ENCODE data around the gene NETO2.
"Not testable (repeated sequence)": the region's sequence is repeated elsewhere in the genome, so short reads cannot be mapped to it uniquely, and the experiment has no call there.

NETO2 gene

GRCh38 chr16:47065766-47066688 is 77.7 kb downstream of the NETO2 start:
- no peak for DNase-seq (ENCODE audit: low read depth)

DNA sequence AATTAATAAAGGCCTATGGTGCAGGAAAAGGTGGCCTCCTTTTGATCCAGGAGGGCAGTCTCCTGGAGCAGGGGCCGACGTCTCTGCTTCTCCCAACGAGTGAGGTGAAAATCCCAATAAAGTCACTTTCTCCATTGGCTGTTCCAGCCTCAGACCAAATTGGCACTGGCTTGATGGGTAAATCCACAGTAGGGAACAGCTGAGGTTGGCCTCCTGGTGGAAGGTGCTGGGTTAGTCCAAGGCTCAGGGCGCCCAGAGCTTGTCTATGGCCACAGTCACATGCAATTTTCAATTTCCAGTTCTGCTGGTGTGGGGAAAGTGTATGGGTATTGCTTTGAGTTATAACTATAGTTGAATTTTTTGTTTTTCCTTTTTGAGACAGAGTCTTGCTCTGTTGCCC is 79.0 kb downstream of the NETO2 start:
- DNase-seq (ENCODE audit: low read depth), result no peak

DNA sequence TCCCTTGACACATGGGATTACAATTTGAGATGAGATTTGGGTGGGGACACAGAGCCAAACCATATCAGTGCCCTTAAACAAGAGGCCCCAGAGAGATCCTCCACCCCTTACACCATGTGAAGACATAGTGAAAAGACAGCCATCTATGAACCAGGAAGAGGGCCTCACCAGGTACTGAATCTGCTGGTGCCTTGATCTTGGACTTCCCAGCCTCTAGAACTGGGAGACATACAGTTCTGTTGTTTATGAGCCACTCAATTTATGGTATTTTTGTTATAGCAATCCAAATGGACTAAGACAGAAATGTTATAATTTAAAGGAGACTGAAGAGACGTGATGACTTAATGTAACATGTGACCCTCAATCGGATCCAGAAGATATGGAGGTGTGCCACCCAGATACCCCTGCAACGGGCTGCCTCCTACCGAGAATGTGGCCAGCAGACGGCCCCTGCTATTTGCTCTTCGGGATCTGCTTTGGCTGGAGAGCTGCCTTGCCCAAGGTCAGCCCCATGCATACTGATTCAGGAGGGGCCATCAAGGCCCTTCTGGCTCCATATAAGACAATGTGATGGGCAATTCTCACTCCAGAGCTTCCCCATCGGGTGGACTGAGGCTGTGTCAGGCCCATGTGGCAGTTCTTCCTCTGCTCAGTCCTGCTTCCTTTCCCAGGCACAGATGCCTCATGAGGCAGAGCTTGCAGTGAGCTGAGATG is 80.6 kb downstream of the NETO2 start:
- DNase-seq (ENCODE audit: low read depth), result no peak

- DNase-seq (ENCODE audit: low read depth), result no peak
Observed at GRCh38 chr16:47061204-47061603, 82.5 kb downstream of the NETO2 start.

DNA sequence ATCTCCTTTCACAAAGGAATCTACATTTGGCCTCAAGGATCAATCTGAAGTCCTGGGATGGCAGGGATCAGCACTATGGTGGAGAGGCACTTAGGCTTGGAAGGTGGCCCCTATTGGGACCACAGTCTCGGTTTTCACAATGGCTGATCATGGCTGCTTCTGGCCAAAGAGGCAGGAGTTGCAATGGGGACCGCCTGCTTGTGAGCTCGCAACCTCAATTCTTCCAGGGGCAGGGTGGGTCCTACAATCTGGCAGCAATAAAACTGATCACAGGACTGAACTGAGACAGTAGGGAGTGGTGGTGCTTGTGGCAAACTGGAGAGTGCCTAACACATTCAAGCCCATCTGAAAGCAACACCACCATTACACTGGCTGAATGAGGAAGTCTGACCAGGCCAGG is 83.1 kb downstream of the NETO2 start:
- DNase-seq (ENCODE audit: low read depth), result no peak

DNA sequence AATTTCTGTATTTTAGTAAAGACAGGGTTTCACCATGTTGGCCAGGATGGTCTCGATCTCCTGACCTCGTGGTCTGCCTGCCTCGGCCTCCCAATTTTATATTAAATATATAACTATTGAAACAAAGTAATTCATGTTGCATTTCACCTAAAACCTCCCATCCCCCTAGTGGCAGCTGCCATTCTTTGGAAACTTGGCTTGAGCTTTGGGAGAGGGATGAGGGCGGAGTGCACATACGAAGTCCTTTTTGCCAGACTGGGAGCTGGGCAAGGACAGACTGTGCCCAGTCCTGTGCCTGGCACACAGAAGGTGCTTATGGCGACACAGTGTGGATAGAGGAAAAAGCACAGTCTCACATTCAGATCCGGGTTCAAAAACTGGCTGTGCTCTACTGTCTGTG is 83.8 kb downstream of the NETO2 start:
- DNase-seq (ENCODE audit: low read depth), result no peak

DNA sequence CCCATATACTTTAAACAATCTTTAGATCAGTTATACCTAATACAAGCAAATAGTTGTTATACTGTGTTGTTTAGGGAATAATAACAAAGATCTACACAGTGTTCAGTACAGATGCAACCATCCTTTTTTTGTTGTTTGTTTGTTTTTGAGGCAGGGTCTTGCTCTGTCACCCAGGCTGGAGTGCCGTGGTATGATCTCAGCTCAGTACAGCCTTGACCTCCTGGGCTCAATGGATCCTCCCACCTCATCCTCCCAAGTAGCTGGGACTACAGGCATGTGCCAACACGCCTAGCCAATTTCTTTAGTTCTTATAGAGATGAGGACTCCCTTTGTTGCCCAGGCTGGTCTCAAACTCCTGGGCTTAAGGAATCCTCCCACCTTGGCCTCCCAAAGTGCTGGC is 84.6 kb downstream of the NETO2 start:
- not testable (repeated sequence) for DNase-seq (ENCODE audit: low read depth)

GRCh38 chr16:47058295-47059086 is 85.3 kb downstream of the NETO2 start:
- no peak for DNase-seq (ENCODE audit: low read depth)

DNA sequence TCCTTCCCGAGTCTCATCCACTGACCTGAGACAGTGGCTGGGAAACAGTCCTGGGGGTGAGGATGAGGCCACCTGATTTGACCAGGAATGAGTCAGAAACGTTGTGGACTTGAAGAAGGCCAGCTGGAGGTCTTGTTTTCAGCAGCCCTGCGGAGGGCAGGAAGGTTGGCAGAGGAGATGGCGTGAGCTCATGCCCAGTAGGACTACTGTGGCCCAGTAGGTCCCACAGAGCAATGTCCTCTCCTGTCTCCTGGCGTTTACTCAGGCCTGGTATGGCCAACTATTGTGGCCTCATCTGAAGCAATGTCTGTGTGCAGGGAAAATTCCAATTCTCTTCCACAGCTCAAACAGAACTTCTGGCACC is 86.1 kb downstream of the NETO2 start:
- DNase-seq (ENCODE audit: low read depth), result no peak

GRCh38 chr16:47056688-47057629 is 86.8 kb downstream of the NETO2 start:
- no peak for DNase-seq (ENCODE audit: low read depth)

GRCh38 chr16:47056061-47056460 is 87.7 kb downstream of the NETO2 start:
- not testable (repeated sequence) for DNase-seq (ENCODE audit: low read depth)

DNA sequence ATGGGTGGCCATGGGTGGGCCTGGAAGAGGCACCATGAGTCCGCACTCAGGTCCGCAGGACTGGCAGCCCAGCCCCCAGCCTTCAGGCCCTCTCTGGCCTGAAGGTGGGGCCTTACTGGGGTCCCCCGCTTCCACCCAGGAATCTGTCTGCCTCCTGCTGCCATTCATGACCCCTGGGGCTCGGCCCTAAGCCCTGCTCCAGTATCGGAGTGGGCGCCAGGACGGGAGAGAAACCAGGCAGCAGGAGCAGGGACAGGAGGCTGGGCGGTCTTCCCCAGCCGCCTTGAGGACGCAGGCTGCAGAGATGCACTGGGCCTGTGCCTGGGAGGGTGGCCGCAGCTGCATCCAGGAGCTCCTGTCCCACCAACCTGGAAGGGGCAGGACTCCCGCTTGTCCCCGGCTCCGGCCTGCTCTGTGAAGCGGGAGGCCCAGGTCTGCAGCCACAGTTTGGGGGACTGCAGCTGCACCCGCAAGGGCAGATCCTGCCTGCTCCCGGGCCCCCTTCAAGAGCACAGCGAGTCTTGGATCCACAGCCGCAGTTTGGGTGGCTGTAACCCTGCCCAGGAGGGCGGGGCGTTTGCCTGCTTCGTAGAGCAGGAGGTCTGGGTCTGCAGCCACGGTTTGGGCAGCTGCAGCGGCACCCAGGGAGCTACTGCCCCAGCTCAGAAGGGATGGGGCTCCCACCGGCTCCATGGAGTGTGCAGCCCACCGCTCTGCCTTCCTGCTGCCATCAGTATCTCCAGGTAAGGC is 88.4 kb downstream of the NETO2 start:
- DNase-seq (ENCODE audit: low read depth), result no peak

GRCh38 chr16:47054306-47054705 is 89.4 kb downstream of the NETO2 start:
- DNase-seq (ENCODE audit: low read depth), result no peak

- DNase-seq (ENCODE audit: low read depth), result no peak
Observed at GRCh38 chr16:47053895-47054294, 89.8 kb downstream of the NETO2 start.

- DNase-seq (ENCODE audit: low read depth), result no peak
Observed at GRCh38 chr16:47052666-47053640, 90.8 kb downstream of the NETO2 start.

DNA sequence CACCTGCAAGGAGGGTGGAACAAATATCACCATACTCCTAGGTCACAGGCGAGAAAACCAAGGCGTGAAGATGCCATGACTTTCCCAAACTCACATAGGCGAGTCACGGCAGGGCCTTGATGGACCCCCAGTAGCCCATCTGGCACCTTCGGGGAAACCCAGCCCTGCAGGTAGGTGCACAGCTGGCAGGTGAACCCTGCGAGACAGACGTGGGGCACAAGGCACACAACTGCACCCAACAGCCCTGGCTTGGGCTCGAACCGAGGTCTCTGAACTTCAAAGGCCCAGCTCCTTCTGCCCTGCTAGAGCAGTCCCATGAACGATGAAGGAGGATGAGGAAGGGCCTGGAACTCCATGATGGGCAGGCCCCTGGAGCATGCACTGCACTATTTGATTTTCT is 92.7 kb downstream of the NETO2 start:
- no peak for DNase-seq (ENCODE audit: low read depth)

DNA sequence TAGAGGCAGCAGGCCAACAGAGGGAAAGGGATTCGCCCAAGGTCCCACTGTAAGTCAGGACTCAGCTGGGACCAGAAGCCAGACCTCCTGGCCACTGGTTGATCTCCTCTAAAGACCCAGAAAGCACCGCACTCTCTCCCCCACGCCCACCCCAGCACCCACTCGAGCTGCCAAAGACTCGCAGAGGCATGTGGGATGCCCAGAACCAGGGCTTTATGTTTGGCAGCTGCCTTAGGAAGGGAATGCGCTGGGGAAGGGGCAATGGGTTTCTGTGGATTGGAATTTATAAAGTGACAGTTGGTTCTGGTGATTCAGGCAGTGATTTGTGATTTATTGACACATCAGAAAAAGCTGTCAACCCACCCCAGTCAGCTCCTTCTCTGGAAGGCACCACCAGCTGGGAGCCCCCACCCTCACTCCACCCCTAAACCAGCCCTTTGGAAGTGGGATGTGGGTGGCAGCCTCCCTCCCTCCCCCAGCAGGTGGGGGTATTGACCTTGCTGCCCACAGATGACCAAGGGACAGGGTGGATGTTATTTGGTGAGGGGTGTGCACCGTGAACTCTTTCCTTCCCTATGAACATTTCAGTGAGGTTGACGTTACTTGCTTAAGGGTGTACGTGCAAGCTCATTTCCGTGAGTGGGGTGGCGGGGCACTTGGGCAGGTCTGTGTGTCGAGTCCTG is 93.7 kb downstream of the NETO2 start:
- no peak for DNase-seq (ENCODE audit: low read depth)

DNA sequence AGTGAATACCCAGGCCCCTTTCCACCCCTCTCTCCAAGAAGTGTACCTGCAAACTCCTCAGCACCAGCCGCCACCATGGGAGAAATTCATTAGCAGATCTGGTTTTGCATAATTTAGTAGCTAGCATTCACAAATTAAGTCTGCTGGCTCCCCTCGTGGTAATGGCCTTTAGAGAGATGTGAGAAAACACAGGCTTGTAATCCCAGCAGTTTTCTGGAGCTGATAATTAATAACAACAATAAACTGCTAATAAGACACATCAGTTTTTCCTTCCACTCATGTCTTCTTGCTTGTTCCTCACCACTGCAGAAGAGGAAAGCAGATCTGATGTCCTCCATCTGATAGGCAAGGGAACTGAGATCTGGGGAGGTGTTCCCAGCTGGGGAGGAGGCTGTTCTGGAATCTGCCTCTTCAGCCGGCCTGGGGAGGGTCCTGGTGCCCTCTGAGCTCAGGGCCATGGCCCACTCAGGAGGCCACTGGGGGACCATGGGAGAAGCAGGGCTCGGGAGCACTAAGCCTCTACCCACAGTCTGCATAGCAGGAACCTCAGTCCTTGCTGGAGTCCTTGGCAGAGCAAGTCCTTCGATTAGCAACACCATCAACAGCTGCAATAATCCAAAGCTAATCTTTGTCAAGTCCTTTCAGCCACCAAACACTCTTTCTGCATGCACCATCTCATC is 96.1 kb downstream of the NETO2 start:
- DNase-seq (ENCODE audit: low read depth), result no peak

Measured in stimulated activated CD8-positive, alpha-beta memory T cell treated with anti-CD3 and anti-CD28 coated beads, Interleukin-12 subunit alpha, Interleukin-12 subunit beta, amount 100 ng/mL, for 4 hours (primary cell).